Esophagus squamous epithelium (tissue), 4 donors: ENCODE results near the gene NXNL2.

Source experiments
- CTCF ChIP-seq, 6 experiments: fragments of 450-650 bp in 4 of 6; fragments of 200-600 bp in 2 of 6; sonication (generic) in 2 of 6; IDR thresholded peaks; one replicate each; pipeline ENCODE4 v1.5.1; 2016 to 2019; ENCODE audit warnings: antibody characterized with exemption in 6 of 6, mild to moderate bottlenecking in 4 of 6, moderate library complexity in 4 of 6
- POLR2A ChIP-seq, 4 donors: fragments of 450-650 bp; IDR thresholded peaks; one replicate each; pipeline ENCODE4 v1.6.1; 2017; ENCODE audit warnings: antibody characterized with exemption in 4 of 4, mild to moderate bottlenecking in 4 of 4, moderate library complexity in 3 of 4

- TF ChIP-seq CTCF (IDR thresholded peaks at IDR 0.05) (no peak), POLR2A (IDR thresholded peaks at IDR 0.05) (no peak)
Observed at GRCh38 chr9:88577256-88578120, 42.5 kb downstream of the NXNL2 start.
